Endothelial cell (in vitro differentiated cells): ENCODE measurements around the gene ECSIT. TPM values are rescaled to one million over a fixed set of nuclear protein-coding genes. Genes with fewer than 3 reads are reported as not detected.

Experiments
- DNase-seq: peaks from one replicate; pipeline ENCODE4 v3.0.0; 2021; ENCODE audit warnings: low spot score
- H3K27ac Mint-ChIP-seq: one replicate; pipeline ENCODE4 v1.8.0; 2021; ENCODE audit warnings: mixed read lengths, inconsistent platforms; ENCODE audit not compliant: unreplicated experiment
- H3K27me3 Mint-ChIP-seq: one replicate; pipeline ENCODE4 v1.8.0; 2021; ENCODE audit warnings: mild to moderate bottlenecking, moderate library complexity, mixed read lengths, inconsistent platforms; ENCODE audit not compliant: unreplicated experiment
- H3K36me3 Mint-ChIP-seq: one replicate; pipeline ENCODE4 v1.8.0; 2021; ENCODE audit warnings: mild to moderate bottlenecking, low read depth, mixed read lengths, inconsistent platforms; ENCODE audit not compliant: unreplicated experiment
- H3K4me1 Mint-ChIP-seq: one replicate; pipeline ENCODE4 v1.8.0; 2021; ENCODE audit warnings: mild to moderate bottlenecking, mixed read lengths, inconsistent platforms; ENCODE audit not compliant: unreplicated experiment
- H3K4me3 Mint-ChIP-seq: one replicate; pipeline ENCODE4 v1.8.0; 2021; ENCODE audit warnings: mild to moderate bottlenecking, mixed read lengths, inconsistent platforms; ENCODE audit not compliant: unreplicated experiment
- H3K9me3 Mint-ChIP-seq: one replicate; pipeline ENCODE4 v1.8.0; 2021; ENCODE audit warnings: mixed read lengths, inconsistent platforms; ENCODE audit not compliant: unreplicated experiment
- CTCF ChIP-seq: fragments of 200-600 bp; sonication (generic); IDR thresholded peaks from one replicate; pipeline ENCODE4 v1.5.0; 2021; ENCODE audit warnings: antibody characterized with exemption; ENCODE audit not compliant: unreplicated experiment
- total RNA-seq: library from RNA; stranded (reverse); fragmentation: NEBNext Ultra II Directional; extraction: Animal tissue kit (Norgen Biotek cat#: 25700); gene quantifications from one replicate; pipeline ENCODE4 v1.2.1, GENCODE V29; 2021; ENCODE audit not compliant: unreplicated experiment

ECSIT gene
- total RNA-seq, 1 donor from 2014 or later = 16.7 TPM

- no peak for DNase-seq
- TF ChIP-seq CTCF = no peak
- H3K4me3 Mint-ChIP-seq = no peak overlapping the region
- no peaks in the 10 kb centered on the region for H3K9me3 Mint-ChIP-seq
- peaks cover 8% of the 10 kb centered on the region for H3K4me1 Mint-ChIP-seq
- peaks cover 5% of the 10 kb centered on the region for H3K27me3 Mint-ChIP-seq
- H3K27ac Mint-ChIP-seq = no peak overlapping the region
- H3K36me3 Mint-ChIP-seq = peaks cover 13% of the 10 kb centered on the region
These were observed 25.2 kb upstream of the ECSIT start for GRCh38 chr19:11554160-11554559.

- no peak for TF ChIP-seq CTCF
- Mint-ChIP-seq H3K27ac (no peak overlapping the region), H3K36me3 (peaks cover 13% of the 10 kb centered on the region), H3K4me3 (no peak overlapping the region), H3K9me3 (no peaks in the 10 kb centered on the region), H3K27me3 (peaks cover 5% of the 10 kb centered on the region), H3K4me1 (peaks cover 3% of the 10 kb centered on the region)
- DNase-seq = no peak
These were observed 23.9 kb upstream of the ECSIT start for GRCh38 chr19:11552666-11553372.

GRCh38 chr19:11551603-11552235, 22.8 kb upstream of the ECSIT start:
- Mint-ChIP-seq H3K36me3 (peaks cover 13% of the 10 kb centered on the region), H3K9me3 (no peaks in the 10 kb centered on the region), H3K4me1 (peaks cover 2% of the 10 kb centered on the region), H3K4me3 (no peak overlapping the region), H3K27me3 (peaks cover 3% of the 10 kb centered on the region), H3K27ac (no peak overlapping the region)
- TF ChIP-seq CTCF = peak; percentile 19
- peak; percentile 44 for DNase-seq

GRCh38 chr19:11550265-11550664, 21.3 kb upstream of the ECSIT start:
- DNase-seq = no peak
- no peaks in the 10 kb centered on the region for H3K4me1 Mint-ChIP-seq
- H3K9me3 Mint-ChIP-seq = no peaks in the 10 kb centered on the region
- peaks cover 7% of the 10 kb centered on the region for H3K36me3 Mint-ChIP-seq
- H3K27me3 Mint-ChIP-seq = no peaks in the 10 kb centered on the region
- no peak overlapping the region for H3K27ac Mint-ChIP-seq
- TF ChIP-seq CTCF = no peak
- H3K4me3 Mint-ChIP-seq = peak overlapping the region; percentile 63

GRCh38 chr19:11549386-11549953, 20.5 kb upstream of the ECSIT start:
- H3K4me3 Mint-ChIP-seq = no peak overlapping the region
- no peak for DNase-seq
- no peak for TF ChIP-seq CTCF
- H3K27me3 Mint-ChIP-seq = no peaks in the 10 kb centered on the region
- H3K36me3 Mint-ChIP-seq = peaks cover 6% of the 10 kb centered on the region
- H3K4me1 Mint-ChIP-seq = no peaks in the 10 kb centered on the region
- H3K9me3 Mint-ChIP-seq = no peaks in the 10 kb centered on the region
- no peak overlapping the region for H3K27ac Mint-ChIP-seq
